Iris pigment epithelial cell (primary cell): Measurements from ENCODE around the gene C16orf74.

ENCODE experiments used
- DNase-seq: peaks from one replicate; pipeline ENCODE4 v3.0.0-alpha.2; 2011; ENCODE audit warnings: low read depth

Gene C16orf74

GRCh38 chr16:85774811-85775210, 23.9 kb upstream of the C16orf74 start:
- DNase-seq, result no peak

DNA sequence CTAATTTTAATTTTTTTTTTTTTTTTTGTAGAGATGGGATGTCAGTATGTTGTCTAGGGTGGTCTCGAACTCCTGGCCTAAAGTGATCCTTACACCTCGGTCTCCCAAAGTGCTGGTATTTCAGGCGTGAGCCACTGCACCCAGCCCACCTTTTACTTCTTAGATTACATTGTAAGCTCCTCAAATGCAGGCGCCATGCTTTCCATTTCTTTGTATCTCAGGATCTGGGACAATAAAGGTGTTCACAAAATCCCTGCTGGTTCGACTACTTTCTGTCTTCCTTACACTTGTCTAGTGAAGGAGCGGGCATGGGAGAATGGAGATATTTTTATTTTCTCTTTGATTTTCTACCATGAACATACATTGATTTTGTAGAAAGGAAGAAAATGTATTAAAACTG, 23.2 kb upstream of the C16orf74 start:
- DNase-seq, result no peak

DNA sequence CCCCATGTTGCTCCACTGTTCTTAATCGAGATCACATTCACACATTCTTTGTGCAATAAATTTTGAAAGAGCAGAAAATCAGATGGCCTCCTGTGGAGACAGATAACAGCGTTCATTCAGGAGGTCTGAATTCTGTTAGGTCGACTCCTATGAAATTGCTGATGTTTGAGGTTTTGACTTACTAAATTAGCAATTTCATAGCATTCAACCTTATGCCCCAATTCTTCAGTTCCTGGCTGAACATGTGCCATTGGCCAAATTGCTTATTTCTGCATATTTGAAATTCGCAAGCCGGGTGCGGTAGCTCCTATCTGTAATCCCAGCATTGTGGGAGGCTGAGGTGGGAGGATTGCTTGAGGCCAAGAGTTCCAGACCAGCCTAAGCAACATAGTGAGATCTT, 22.1 kb upstream of the C16orf74 start:
- DNase-seq, result no peak

DNA sequence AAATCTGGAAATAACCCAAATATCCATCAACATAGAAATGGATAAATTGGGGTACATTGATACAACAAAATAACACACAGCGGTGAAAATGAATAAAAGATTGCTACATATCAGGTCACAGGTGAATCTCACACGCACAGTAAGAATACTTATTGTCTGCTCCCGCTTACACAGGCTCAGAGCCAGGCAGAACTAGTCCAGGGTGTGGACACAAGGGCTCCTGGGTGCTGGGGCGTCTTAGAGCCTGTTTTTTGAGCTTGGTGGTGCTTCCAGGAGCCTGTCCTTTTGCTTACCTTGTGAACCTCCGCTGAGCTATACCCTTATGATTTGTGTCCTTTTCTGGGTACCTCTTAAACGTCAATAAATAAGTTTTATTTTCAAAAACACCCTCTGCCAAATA, 19.8 kb upstream of the C16orf74 start:
- DNase-seq, result no peak

DNA sequence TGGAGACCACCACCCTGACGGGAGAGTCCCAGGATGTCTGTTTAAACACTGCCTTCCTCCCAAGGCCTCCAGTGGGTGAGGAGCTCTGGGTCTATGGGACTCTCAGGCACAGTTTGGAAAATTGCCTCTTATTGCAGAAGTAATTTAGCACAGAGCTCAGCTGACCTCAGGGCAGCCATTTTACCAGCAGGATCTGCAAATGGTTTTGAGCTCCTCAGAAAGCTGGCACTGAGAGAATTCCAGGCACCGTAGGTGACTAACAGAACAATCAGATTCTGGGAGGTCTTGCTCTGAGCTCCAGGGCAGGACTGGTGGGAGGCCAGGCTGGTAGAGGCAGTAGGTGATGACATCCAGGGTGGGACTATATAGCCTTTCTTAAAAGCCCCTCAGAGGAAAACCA, 17.3 kb upstream of the C16orf74 start:
- no peak for DNase-seq

DNA sequence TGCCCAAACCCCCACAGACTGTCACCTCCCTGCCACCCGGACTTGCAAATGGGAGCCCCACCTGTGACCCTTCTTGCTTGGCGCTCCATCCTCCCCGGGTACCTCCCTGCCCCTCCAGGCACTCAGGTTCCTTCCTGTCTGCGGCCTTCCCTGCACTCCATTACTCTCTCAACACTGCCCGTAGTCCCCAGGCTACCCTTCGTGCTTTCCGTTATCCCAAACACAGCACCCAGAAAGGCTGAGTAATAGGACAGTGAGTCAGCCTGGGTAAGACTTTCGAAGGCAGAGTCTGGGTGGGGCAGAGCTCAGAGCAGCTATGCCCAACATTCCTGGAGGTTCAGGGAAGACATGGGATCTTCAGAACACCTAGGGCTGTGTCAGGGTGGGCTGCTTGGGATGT, 16.6 kb upstream of the C16orf74 start:
- DNase-seq, result peak; percentile 83

GRCh38 chr16:85765767-85766166, 14.9 kb upstream of the C16orf74 start:
- no peak for DNase-seq

DNA sequence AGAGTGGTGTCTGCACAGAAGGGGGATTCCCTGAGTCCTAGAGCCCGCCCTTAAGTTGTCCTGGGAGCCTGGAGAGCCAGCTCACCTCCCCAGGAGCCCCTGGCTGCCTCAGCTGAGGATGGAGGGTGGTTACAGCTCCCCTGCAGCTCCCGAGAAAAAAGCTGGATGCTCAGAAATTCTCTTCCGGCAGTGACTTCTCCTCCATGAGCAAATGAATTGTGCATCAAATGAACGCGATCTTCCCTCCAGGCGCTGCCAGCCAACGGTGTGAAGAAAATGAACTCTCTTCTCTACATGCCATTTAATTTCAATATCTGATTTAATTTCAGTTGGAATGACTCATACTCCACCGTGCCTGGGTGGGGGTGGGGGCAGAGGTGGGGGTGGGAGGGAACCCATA, 14.3 kb upstream of the C16orf74 start:
- no peak for DNase-seq

GRCh38 chr16:85763616-85764015, 12.7 kb upstream of the C16orf74 start:
- no peak for DNase-seq

DNA sequence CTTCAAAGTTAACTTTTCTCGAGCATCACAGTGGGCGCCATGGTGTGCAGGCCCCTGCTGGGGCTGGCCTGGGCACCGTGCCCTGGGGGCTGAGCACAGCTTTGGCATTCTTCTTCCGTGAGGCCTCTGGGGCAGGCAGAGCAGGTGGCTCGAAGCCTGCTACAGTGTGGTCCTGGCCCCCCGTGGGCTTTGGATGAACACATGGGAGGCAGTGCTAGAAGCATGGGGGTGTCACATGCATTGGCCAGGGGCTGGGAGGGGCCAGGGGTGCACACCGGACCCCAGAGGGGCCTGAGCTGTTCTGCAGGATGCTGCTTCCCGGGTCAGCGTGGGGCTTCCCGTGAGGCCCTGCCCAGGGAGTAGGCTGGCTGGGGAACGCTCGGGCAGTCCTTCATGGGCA, 12.1 kb upstream of the C16orf74 start:
- DNase-seq, result no peak

DNA sequence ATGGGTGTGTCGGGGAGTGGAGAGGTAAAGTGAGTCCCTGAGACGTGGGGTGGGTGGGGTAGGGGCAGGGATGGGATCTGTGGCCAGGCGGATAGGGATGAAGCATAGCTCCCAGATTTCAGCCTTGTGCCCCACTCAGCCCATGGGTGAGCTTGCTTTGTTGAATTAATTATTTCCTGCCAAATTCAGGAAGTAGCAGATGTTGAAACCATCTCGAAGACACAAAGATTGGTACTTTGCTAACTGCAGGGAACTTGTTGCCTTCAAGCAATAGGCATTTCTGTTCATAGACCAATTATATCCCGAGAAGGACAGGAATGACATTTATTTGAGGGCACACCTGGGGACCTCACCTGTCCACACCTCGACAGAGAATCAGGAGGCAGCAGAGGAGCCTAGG, 11.0 kb upstream of the C16orf74 start:
- no peak for DNase-seq

GRCh38 chr16:85759631-85760419, 8.9 kb upstream of the C16orf74 start:
- no peak for DNase-seq

DNA sequence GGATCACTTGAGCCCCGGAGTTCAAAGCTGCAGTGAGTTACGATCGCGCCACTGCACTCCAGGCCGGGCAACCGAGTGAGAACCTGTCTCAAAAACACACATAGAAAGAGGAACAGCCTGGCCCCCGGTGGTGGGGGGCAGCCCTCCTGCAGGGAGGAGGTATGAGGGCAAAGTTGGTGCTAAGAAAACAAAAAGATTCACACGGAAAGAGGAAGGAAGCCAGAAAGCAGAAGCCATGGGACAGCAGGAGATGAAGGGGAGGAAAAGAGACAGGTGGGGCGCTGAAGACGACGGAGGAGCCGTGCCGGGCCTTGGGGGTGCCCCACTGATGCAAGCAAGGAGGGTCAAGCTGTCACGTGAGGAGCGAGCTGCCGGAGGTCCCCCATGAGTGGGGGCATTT, 8.2 kb upstream of the C16orf74 start:
- DNase-seq, result no peak

DNA sequence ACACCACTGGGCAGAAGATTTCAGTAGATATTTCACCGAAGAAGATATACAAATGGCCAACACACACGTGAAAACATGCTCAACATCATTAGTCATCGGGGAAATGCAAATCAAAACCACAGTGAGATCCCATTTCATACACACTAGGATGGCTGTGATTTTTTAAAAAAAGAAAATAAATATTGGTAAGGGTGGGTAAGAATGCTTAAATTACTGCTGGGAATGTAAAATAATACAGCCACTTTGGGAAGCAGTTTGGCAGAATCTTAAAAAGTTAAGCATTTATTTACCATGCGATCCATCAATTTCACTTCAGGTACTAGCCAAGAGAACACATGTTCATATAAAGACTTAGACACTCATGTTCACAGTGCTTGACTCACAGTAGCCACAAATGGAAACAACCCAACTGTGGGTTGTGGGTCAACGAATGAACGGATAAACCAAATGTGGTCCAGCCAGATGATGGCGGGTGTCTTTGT, 6.5 kb upstream of the C16orf74 start:
- peak; percentile 79 for DNase-seq

GRCh38 chr16:85755929-85756768, 5.3 kb upstream of the C16orf74 start:
- no peak for DNase-seq

- DNase-seq, result no peak
These were observed 3.5 kb upstream of the C16orf74 start for GRCh38 chr16:85754413-85754812.

DNA sequence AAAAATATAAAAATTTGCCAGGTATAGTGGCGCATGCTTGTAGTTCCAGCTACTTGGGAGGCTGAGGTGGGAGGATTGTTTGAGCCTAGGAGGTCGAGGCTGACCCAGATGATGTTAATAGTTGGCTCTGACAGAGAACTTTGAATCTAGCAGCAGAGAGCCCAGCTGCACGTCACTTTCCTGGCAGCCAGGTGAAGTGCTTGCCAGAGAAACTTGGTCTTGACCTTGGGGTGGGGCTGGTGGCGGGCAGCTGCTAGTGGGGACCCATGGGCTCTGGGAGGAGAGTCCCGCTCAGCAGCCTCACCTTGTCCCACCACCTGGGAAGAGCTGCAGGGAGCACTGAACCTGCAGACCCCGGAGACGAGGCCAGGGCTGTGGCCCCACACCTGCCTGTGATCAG, 3.1 kb upstream of the C16orf74 start:
- no peak for DNase-seq

- DNase-seq, result no peak
These were observed 2.7 kb upstream of the C16orf74 start for GRCh38 chr16:85753559-85753958.

DNA sequence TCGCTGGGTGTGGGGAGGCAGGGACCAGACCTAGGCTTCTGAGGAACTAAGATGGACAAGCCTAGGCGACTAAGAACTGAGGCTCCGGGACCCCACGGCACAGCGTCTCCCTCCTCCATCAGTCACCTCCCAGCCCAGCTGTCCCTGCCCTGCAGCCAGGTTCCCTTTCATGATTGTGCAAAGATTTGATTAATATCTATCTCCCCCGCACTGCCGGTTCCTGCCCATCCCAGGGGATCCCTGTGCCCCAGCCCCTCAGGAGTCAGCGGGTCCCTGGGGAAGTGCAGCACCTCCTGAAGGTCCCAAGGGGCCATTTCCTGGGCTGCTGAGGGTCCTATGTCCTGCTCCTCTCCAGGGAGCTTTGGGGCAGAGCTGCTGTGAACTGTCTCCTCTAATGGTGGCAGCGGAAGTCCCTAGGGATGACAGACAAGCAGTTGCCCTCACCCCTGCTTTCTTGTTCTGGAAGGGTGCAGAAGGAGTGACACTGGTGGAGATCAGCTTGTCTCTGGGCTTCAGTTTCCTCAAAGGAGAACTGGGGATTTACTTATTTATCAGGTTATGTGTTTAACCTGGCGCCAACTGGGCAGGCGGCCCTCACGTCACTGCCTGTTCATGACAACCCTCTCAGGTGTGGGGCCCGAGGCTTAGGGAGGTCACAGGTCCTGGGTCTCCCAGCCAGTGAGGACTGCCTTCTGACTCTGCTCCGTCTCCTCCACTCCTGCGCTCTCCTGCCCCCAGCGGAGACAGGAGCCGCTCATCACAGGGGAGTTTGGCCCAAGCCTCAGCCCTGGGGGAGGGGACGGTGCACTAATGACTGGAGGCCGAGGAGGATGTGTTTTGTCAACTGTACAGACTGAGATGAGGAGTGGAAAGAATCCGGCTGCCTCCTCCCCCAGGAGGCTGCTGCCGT, 1.9 kb upstream of the C16orf74 start:
- peak; percentile 47 for DNase-seq

GRCh38 chr16:85751698-85752501, 1.0 kb upstream of the C16orf74 start:
- DNase-seq, result no peak

GRCh38 chr16:85750146-85750826, 610 bp downstream of the C16orf74 start:
- peak; percentile 24 for DNase-seq
